Glomerular endothelial cell (primary cell): ENCODE measurements around the gene APCS. TPM values are rescaled to one million over a fixed set of nuclear protein-coding genes. Genes with fewer than 3 reads are reported as not detected.

Source experiments
- total RNA-seq: library from RNA; depleted of rRNA; stranded (reverse); fragments of >200 nt; gene quantifications from 2 replicates; pipeline ENCODE4 v1.2.3, GENCODE V29; 2015

Gene APCS
- total RNA-seq, 1 donor from 2014 or later: not detected

Other genes with a start within 250 kb of the APCS start
- gene OR10J4, start 155.6 kb upstream of the APCS start, total RNA-seq: not detected in 2 replicates
- gene OR10J1, start 148.1 kb upstream of the APCS start, total RNA-seq: not detected in 2 replicates
- not detected in 2 replicates for gene OR10J5, start 51.8 kb upstream of the APCS start, total RNA-seq
- not detected in 2 replicates for gene CRP, start 126.8 kb downstream of the APCS start, total RNA-seq
- 28.5 and 40.3 TPM in 2 replicates for gene DUSP23, start 193.1 kb downstream of the APCS start, total RNA-seq
- not detected in 2 replicates for gene FCRL6, start 214.5 kb downstream of the APCS start, total RNA-seq
- gene SLAMF8, start 239.0 kb downstream of the APCS start, total RNA-seq: not detected in 2 replicates